Measurements from ENCODE around the gene ADARB1. TPM values are rescaled to one million over a fixed set of nuclear protein-coding genes. Genes with fewer than 3 reads are reported as not detected.
A peak's percentile ranks its signal among the peaks of the same experiment; 100 is the strongest.

Gene ADARB1
- total and polyA plus RNA-seq, 8 donors, result 23.8 to 53.4 (median 30.2) TPM

DNA sequence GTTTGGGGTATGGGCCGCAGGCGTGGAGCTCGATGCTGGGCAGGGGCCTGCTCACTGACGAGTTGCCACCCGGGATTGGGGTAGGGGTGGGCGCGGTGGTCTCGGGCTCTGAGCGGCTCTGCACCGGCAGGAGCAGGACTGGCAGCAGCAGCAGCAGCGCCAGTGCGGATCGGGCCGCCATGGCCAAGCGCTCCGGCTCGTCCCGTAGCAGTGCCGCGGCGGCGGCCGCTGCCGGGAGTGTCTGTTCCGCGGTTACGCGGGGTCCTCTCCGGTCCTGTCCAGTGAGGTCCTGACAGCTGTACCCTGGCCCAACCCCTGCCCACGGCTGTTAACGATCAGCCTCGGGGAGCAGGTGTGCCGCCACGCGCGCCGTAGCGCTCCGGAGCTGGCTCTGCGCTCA lies 26.5 kb downstream of the ADARB1 start:
- Histone ChIP-seq H3K27ac (no peak overlapping the region), H3K9me3 (no peaks in the 10 kb centered on the region), H3K4me1 (peaks cover 7 to 57% of the 10 kb centered on the region in 2 donors), H3K27me3 (no peaks in the 10 kb centered on the region), H3K36me3 (no peaks in the 10 kb centered on the region), H3K4me3 (no peak overlapping the region)
- DNase-seq, result peak in 1 of 4 donors; percentile 74
- intact Hi-C loops (cut with DNase I), result no loop called here
- TF ChIP-seq, protein P1, sequence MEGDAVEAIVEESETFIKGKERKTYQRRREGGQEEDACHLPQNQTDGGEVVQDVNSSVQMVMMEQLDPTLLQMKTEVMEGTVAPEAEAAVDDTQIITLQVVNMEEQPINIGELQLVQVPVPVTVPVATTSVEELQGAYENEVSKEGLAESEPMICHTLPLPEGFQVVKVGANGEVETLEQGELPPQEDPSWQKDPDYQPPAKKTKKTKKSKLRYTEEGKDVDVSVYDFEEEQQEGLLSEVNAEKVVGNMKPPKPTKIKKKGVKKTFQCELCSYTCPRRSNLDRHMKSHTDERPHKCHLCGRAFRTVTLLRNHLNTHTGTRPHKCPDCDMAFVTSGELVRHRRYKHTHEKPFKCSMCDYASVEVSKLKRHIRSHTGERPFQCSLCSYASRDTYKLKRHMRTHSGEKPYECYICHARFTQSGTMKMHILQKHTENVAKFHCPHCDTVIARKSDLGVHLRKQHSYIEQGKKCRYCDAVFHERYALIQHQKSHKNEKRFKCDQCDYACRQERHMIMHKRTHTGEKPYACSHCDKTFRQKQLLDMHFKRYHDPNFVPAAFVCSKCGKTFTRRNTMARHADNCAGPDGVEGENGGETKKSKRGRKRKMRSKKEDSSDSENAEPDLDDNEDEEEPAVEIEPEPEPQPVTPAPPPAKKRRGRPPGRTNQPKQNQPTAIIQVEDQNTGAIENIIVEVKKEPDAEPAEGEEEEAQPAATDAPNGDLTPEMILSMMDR (IDR thresholded peaks at IDR 0.05), result no peak
- ATAC-seq, result no peak

GRCh38 chr21:45102391-45102932 lies 28.1 kb downstream of the ADARB1 start:
- TF ChIP-seq, protein P1 (IDR thresholded peaks at IDR 0.05), result peak in 1 of 2 donors; percentile 46
- H3K27ac ChIP-seq, result peak overlapping the region in 1 of 2 donors; percentile 2
- ATAC-seq, result peak; percentile 39
- H3K36me3 ChIP-seq, result no peaks in the 10 kb centered on the region
- H3K27me3 ChIP-seq, result no peaks in the 10 kb centered on the region
- peaks cover 7 to 45% of the 10 kb centered on the region in 2 donors for H3K4me1 ChIP-seq
- H3K9me3 ChIP-seq, result no peaks in the 10 kb centered on the region
- no peak overlapping the region for H3K4me3 ChIP-seq
- intact Hi-C loops (cut with DNase I), result no loop called here
- no peak for DNase-seq

DNA sequence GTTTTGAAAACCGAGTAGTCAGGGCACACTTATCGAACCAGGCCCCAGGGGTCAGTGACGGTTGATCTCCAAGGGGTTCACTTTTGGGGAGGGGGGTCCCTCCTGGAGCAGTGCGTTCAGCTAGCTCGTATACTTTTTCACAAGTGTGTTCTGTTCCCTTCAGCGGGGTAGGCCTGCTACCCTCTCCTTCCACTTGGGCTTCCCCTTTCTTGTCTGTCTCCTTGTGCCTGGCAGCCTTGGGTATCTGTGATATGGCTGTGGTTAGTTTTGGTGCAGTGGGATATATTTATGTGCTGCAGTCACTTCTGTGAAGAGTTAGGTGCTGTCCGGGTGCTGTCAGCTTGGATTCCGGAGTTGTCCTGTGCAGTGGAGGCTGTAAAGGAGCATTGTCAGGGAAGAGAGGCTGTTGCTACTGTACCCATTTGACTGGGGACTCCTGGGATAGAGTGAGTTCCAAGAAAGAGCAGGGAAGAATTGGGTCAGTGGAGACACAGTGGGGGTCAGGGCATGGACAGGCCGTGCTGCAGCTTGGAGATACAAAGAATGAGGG lies 29.7 kb downstream of the ADARB1 start:
- H3K27me3 ChIP-seq, result no peaks in the 10 kb centered on the region
- ATAC-seq, result no peak
- no peaks in the 10 kb centered on the region for H3K36me3 ChIP-seq
- TF ChIP-seq, protein P1 (IDR thresholded peaks at IDR 0.05), result no peak
- H3K9me3 ChIP-seq, result no peaks in the 10 kb centered on the region
- peaks cover 7 to 47% of the 10 kb centered on the region in 2 donors for H3K4me1 ChIP-seq
- intact Hi-C loops (cut with DNase I), result no loop called here
- H3K27ac ChIP-seq, result no peak overlapping the region
- H3K4me3 ChIP-seq, result no peak overlapping the region
- no peak for DNase-seq

DNA sequence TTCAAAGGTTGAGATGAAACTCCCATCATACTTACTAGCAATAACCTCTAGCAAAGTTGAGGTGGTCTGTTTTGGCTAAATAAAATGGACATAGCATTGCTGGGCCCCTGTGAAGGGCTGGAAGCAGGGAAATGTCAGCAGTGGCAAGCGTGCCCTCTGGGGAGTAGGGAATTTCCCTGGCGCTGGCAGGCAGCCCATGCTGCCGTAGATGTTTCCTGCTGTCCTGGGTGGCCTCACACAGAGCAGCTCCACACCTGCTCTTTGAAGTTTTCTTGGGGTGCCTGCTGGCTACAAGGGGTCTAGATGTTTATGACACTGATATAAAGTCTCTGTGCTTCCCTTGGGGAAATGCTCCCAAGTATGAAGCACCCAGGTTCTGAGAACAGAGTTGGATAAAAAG lies 30.2 kb downstream of the ADARB1 start:
- intact Hi-C loops (cut with DNase I), result no loop called here
- TF ChIP-seq, protein P1 (IDR thresholded peaks at IDR 0.05), result no peak
- Histone ChIP-seq H3K27ac (no peak overlapping the region), H3K4me3 (no peak overlapping the region), H3K36me3 (no peaks in the 10 kb centered on the region), H3K4me1 (peaks cover 7 to 47% of the 10 kb centered on the region in 2 donors), H3K9me3 (no peaks in the 10 kb centered on the region), H3K27me3 (no peaks in the 10 kb centered on the region)
- no peak for DNase-seq
- ATAC-seq, result peak; percentile 73

DNA sequence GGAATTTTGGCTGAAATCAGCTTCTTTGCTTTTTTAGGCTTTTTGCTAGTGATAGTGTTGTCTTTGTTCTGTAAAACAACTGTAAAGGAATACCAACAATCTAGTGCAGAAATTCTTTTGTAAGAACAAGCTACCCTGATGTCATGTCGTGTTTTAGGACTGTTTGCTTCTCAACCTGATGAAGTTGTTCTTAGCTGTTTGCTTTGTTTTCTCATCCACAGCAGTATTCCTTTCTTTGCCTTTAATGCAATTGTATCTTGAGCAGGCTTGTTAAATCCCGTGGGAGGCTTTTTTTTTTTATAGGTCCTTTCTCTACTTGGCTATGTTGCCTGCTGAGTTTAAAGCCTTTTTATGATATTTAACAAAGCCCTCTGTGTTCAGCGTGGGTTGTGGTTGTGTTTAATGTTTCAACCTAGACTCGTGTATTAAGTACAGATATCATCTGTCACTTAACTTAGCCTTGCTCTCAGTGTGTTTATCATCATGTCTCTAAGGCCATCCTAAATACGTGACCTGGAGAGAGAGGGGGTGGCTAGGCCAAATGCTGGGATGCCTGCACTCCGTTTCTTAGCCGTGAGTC lies 31.6 kb downstream of the ADARB1 start:
- no peaks in the 10 kb centered on the region for H3K9me3 ChIP-seq
- DNase-seq, result no peak
- H3K36me3 ChIP-seq, result no peaks in the 10 kb centered on the region
- TF ChIP-seq, protein P1 (IDR thresholded peaks at IDR 0.05), result no peak
- peaks cover 7 to 61% of the 10 kb centered on the region in 2 donors for H3K4me1 ChIP-seq
- ATAC-seq, result no peak
- no peak overlapping the region for H3K4me3 ChIP-seq
- intact Hi-C loops (cut with DNase I), result no loop called here
- H3K27ac ChIP-seq, result no peak overlapping the region
- no peaks in the 10 kb centered on the region for H3K27me3 ChIP-seq

Measured in left lung (tissue), 10 donors.